ENCODE data around the gene KDM6A.

GRCh38 chrX:45143455-45143854, 270.5 kb downstream of the KDM6A start:
- TF ChIP-seq EZH2 (IDR thresholded peaks at IDR 0.05; ENCODE audit: borderline replicate concordance, low read length) (no peak), CTCF (IDR thresholded peaks at IDR 0.05; ENCODE audit: low read length) (no peak)
